SW480 (cell line): Measurements from ENCODE around the gene DISC1.
"Not testable (repeated sequence)": the region's sequence is repeated elsewhere in the genome, so short reads cannot be mapped to it uniquely, and the experiment has no call there.

Source experiments
- DNase-seq: peaks from one replicate; pipeline ENCODE4 v3.0.0-alpha.2; 2016; ENCODE audit warnings: low spot score

DISC1 gene

DNA sequence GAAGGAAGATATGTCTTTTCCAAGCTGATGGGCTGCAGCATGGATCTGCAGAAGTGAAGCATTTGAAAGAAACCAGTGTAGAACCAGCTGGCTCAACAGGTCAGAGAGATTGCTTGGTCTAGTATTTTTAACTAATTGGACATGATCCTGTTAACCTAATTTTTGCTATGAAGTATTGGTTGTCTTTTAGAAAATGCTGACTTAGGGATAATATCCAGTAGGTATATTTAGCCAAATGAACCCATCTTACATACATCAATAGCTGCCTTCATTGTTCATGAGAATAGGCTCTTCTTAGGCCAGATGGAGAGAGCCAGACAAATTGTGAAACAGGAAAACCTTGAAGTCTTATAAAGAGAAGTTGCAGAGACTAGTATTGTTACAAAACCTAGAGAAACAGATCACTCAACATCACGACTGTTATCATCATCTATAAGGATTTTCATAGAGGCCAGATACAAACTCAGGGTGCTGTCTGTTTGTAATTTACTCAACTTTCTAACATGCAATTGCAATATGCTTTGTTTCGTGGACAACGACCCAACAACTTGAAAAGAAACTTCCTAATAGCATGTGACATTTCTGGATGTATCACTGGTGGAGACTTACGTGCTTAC lies 148.2 kb downstream of the DISC1 start:
- DNase-seq: no peak

DNA sequence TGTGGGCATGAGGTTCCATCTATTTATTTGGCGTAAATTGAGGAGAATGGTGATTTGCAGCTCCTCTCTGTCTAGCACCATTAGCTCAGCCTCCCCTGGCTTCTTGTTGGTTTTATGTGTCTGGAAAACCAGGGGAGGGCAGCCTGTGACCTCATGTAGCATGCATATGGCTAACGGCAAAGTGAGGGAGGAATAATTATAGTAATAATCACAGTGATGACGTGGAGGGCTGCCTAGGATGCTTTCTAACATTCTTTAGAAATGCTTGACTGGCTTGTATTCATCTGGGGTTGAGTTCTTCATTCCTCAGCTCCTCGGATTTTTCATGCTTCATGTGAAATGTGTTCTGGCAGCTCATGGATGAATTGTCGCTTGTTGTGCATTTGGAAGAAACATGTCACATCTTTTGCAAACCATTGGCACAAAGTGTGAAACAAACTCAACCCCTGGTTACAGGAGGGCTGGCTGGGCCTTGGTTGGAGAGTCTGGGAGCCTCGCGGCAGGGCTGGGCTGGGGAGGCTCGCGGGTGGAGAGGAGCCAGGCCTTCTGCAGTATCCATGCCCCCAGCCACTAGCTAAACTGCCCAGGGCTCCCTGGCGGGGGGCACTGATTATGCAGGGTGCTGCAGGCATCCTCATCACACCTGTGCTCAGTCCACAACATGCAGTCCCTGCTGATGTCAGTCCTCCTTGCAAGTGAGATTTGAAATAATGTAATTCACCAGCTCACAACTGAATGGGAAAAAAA lies 149.6 kb downstream of the DISC1 start:
- no peak for DNase-seq

DNA sequence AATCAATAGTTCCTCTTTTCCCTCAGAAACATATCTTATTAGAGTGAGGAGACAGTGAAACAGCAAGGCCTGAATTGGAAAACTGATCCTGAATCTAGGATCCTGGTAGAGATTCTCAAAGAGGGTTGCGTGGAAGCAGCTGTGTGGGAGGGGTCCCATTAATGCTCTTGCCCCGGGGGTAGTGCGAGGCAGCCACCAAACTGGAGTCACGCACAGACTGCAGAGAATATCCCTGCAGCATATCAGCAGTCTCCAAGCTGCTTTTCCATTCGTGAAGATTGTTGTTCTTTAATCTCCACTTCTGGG lies 150.1 kb downstream of the DISC1 start:
- no peak for DNase-seq

DNA sequence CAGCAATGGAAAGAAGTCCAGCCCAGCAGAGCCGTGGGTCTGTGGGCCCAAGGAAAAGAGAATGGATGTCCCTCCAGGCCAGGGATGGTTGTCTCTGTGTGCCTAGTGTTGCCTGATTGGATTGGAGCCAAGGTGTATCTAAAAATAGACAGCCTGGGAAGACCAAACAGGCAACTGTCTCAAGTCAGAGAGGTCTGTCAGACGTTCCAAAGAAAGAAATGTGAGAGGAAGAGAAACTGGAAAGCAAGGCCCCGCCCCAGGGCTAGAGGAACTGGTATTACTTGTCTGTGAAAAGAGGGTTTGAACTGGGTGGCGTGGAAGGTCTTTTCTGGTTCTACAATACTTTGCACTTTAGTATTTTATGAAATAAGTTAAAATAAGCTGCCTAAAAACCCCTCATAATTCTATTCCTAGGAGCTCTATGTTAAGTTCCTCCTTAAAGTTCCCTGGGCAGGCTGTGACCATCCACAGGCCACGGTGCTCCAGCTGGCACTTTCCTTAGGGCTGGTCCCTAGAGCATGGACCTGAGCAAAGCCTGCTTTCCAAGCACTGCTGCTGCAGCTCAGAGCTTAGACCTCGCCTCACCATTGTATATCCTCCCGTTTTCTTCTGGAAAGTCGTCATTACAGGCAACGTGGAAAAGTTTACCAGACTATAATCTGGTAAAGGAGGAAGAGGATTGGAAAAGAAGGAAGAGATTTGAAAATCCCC lies 151.6 kb downstream of the DISC1 start:
- DNase-seq: no peak

DNA sequence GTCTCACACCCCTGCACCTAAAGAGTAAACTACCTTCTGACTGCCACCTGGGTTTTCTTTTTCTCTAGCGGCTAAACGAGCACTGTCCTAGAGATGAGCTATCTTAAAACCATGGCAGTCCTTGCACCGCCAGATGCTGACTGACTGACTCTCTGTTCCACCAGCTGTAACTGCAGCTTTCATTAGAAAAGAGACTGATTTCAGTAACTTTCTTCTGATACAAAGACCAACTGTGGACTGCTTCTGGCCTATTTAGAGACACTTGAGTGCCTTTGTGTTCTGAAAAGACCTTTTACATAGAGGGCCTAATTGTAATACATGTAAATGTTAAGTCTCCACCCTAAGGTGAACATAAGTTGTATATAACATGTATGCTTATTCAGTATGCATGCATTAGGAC lies 152.5 kb downstream of the DISC1 start:
- DNase-seq: no peak

DNA sequence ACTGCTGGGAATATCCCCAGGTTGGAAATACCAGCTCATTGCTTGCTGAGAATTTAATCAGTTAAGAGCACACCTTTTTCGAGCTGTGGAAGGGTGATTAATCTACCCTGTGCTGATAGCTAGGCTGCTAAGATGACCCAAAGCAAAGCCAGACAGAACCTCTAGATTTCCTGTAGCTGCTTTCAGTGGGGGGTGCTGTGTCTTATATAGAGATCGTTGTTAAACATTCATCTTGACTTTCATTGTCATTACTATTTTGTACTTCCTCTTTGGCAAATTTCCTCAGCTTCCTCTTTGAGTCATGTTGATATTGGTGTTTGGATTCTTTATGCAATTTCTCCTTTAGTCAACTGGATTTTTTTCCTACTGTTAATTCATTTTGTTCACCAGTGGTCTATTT lies 155.3 kb downstream of the DISC1 start:
- no peak for DNase-seq

DNA sequence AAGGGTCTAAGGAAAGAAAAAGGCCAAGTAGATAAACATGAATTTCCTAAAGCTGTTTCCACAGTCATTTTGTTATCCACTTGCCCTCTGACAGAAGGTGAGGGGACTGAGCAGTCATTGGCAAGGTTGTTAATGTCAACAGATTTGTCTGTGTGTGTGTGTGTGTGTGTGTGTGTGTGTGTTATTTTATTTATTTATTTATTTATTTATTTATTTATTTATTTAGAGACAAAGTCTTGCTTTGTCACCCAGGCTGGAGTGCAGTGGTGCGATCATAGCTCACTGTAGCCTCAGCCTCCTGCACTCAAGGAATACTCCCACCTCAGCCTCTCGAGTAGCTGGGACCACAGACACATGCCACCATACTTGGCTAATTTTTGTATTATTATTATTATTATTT lies 158.5 kb downstream of the DISC1 start:
- not testable (repeated sequence) for DNase-seq

DNA sequence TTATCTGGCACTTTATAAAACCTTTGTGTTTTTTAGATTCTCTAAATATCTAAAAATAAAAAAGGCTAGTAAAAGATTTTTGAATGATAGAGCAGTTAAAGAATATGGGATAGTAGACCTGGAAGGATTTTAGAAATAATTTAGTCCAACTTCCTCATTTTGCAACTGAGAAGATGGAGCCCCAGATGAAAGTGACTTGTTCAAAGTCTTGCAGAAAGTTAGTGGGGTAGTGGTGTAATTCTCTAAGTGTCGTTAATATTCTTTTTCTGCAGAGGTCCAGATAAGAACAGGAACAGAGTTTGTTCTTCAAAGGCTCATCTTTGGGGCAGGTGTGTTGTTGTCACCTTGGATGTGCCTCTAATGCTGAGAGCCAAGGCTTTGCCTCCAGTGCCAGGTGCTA lies 159.5 kb downstream of the DISC1 start:
- DNase-seq: no peak

DNA sequence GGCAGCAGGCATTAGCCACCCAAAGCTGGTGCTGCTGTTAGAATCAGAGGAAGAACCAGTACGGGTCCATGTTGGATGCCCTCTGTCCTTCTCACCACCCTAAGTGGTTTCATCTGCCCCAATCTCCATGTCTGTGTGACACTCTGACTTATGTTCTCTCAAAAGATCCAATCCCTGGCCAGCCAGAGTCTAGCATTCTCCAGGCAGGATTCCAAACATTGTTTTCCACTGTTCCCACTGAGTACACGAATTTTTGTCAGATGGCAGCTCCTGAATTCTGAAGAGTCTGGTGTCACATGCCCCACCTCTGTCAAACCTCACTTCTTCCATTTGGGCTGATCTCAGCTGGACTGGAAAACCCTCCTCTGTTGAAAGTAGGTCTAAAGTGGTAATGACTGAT lies 166.0 kb downstream of the DISC1 start:
- DNase-seq: no peak

DNA sequence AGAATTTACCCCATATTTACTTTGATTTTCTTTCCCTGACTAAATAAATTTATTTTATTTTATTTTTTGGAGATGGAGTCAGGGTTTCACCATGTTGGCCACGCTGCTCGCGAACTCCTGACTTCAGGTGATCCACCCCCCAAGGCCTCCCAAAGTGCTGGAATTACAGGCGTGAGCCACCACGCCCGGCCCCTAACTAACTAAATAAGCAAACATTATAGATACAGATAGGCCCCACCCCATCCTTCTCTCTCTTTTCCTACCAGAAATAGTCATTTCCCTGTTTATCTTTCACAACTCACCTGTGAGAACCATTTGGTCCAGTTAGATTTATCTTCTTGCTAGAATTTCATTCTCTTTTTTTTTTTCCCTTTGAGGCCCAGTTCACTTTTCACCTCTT lies 167.3 kb downstream of the DISC1 start:
- DNase-seq: no peak

DNA sequence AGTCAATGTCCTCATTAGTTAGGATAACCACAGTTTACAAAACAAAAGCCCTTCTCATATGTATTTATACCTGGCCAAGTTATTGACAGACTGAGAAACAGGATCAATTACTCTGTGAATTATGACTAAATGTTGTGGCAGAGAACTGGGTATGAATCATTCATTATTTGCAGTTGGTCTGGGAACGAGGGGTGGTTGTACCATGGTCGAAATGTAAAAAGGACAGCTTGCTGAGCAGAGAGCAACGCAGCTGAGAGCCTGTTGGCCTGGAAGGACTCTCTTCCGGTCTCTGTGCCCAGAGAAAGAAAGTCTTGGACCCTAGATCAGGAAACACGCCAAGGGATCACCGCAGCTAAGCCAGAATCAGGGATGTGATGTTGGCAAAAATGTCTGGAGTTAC lies 169.6 kb downstream of the DISC1 start:
- no peak for DNase-seq

DNA sequence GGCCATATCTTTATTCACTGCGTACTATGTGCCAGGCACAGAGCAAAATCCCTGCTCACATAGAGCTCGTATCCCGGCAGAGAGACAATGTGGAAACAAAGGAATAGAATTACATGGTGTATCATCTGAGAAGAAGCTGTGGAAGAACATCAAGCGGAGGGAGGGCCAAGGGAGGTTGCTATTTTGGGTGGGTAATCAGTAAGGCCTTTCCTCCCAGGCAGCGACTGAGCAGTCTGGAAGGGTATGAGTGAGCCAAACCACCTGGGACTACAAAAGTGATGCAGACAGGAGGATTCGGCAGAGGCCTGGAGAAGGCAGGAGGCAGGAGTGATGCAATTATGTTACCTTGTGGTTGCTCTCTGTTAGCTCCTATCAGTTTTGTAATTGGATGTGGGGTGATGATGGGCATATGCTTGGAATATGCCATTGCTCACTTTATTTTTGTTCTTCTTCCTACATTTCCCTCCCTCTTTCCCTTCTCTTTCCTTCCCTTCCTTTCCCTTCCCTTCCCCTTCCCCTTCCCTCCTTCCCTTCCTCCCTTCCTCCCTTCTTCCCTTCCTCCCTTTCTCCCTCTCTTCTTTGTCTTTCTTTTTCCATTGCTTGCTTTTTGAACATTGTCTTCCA lies 172.9 kb downstream of the DISC1 start:
- no peak for DNase-seq

DNA sequence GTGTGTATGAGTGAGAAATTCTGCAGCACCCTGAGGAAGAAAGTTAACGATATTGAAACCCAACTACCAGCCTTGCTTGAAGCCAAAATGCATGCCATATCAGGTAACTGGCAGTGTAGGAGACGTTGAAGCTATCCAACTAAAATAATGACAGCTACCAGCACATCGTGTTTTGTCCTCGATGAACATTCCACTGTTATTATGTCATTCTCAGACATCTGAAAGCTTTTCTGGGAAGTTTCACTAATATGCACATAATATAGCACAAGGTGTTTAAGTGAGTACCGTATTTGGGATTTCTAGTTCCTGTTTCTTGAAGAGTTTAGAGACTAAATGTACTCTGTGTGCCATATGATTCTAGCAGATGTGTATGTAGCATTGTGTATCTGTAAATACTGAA lies 173.5 kb downstream of the DISC1 start:
- DNase-seq: no peak

DNA sequence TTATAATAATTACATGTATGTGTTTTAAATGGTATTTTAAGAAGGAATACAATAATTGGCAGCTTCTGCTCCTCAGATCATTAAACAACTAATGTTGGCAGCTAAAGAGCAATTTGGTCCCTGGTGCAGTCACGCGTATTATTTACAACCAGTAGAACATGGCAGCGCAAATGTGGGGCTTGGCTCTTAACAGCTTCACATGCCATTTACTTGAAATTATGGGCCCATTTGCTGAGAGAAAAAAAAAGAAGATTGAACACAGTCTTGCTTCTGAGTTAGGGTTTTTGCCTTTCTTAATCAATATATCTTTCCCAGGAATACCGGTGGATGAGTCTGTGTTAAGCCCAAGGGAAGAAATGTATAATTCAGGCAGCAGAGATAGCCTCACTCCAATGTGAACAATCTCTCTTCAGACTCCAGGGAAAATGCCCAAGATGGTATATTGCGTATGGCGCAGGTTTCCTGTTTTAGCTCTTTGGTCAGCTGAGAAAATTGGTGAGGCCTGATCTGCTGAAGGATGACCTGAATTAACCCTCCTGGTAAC lies 174.5 kb downstream of the DISC1 start:
- no peak for DNase-seq

DNA sequence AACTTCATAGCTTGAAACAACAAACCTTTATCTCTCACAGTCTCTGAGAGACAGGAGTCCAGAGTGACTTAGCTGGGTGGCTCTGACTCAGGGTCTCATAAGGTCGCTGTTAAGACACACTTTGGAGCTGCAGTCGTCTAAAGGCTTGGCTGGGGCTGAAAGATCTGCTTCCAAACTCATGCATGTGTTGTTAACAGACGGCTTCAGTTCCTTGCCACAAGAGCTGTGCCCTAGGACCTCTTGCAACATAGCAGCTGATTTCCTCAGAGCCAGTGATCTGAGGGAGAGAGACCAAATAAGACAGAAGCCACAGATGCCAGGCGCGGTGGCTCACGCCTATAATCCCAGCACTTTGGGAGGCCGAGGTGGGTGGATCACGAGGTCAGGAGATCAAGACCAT lies 176.8 kb downstream of the DISC1 start:
- no peak for DNase-seq

DNA sequence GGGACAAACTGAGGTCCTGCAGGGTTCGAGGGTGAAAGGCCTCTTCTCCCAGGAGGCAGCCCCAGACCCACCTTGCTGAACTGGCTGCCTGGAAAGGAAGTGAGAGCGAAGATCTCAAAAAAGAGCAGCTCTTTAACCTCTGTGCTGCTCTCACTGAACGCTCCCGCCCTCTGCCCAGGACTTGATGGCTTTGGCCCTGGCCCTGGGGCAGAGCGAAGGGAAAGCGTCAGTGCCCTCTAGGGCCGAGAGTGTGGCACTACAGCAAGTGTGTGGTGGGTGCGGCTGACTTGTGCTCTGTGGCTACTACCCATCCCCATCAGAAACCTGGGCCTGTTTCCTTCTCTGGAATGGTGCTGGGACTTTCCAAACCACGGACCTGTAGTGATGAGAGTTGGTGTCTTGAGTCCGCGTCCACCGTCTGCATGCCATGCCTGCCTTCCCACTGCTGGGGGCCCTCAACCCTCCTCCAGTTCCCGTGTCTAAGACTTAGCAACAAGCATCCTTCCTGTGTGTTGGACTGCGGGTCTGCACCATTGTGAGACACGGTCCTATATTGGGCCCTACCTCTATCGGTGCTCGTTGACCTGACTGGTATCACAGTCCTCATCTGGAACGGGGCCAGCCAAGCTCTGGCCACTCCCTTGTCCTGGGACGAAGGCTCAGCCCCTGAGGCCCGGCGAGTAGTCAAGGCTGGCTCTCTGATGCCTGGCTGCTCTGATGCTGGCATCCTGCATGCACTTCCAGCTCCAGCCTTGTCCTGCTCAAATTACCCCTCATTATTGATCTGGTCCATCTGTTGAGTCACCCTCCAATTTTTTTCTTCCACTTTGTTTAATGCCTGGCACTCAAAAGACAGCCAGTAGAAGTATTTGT lies 180.3 kb downstream of the DISC1 start:
- DNase-seq: peak; percentile 35

DNA sequence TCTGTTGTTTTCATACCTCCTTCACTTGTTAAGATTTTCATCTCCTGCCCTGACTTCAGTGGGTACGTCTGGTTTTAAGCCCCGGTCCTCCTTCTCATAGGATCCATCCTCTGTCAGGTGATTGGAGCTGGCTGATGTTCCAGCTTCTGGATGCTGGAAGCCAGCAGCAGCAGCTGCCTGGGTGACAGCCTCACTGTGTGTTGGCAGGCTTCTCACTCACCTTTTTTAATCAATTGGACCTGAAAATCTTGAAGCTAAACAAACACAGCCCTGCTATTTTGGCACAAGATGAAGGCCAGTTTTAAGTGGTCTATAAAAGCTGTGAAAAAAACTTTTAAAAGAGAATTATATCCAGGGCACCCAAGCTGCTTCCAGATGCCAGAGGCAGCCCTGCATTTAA lies 181.0 kb downstream of the DISC1 start:
- DNase-seq: no peak

DNA sequence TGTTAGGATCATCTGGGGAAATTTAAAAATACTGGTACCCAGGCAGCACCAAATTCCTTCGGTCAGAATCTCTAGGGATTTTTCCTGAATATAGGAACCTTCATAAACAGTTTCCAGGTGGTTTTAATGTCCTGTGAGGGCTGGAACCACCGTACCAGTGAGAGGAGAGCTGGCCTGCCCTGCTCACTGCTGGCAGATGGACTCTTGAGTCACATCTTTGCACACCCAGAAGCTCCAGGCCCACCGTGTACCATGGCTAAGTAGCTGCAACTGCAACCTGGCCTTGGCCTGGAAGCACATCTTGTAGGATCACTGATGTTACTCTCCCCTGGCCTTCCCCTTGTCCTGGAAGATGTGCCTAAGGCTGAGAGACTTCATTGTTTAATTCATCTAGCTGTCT lies 181.5 kb downstream of the DISC1 start:
- no peak for DNase-seq

DNA sequence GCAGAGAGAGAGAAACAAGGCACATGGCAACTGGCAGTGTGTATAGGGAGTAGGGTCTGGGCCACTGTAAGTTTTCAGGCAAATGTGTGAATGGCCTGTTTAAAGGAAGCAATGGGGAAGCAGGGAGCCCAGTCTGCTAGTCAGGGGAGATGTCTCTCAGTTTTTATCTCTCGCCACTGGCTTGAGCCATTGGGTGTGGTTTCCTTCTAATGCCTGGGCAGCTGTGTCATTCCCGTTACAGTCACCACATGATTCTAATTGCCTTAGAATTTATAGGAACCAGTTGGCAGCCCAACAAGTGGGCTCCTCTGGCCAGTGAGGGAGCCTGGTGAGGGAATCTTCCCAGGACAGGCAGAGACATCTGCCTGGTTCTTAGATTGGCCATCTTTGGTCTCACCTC lies 182.4 kb downstream of the DISC1 start:
- peak; percentile 9 for DNase-seq

DNA sequence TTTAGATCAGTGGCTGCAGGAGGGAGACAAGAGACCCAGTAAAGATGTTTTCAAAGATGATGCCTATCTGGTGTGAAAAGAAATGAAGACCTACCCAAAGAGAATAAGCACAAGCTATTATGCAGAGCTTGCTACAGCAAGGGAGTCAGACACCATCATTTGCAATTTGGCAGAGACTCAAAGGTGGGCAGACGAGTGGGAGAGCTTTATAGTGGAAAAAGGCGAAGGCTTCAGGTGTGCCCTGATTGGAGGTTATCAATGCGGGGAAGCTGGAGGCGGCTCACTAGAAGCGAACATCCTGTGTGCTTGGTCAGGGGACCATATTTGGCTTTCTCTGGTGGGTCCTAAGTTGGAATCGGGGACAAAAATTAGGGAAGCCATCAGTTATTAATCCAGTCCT lies 183.8 kb downstream of the DISC1 start:
- DNase-seq: no peak

DNA sequence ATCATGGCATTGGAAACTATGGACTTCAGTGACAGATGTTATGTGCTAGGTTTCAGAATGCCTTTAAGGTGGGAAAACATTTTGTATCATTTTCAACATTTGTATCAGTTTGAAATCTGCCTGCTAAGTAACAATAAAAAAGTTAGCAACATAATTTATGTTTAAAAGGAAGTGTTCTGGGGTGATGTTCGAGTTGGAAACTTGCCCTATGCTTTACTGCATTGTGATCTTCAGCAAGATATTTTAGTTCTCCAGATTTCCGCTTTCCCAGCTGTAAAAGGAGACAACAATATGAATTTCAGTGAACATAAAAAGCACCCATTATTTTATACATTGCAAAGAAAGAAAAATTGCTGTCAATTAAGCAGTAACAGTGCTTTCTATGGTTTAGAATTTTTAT lies 187.4 kb downstream of the DISC1 start:
- DNase-seq: no peak

DNA sequence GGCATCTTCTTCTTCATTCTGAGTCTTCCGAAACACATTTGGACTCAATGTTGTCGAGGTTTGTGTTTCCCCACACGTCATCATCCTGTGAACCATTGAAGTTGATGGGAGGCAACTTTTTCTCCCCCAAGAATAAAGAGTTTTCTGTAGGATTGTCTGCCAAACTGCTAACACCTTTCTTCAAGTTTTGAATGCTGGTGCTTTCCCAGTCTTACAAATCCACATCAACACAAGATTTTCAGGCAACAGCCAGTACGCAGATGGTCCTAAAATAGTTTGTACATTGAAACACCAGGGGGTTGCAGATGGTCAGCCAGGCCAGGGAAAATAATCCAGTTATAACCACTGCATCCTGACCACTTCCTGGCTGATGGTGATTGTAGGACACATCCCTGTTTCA lies 187.9 kb downstream of the DISC1 start:
- DNase-seq: no peak
